H9 (cell line): ENCODE data around the gene RSAD2. TPM values are rescaled to one million over a fixed set of nuclear protein-coding genes. Genes with fewer than 3 reads are reported as not detected.

ENCODE experiments used
- DNase-seq: peaks from one replicate; pipeline ENCODE4 v3.0.0-alpha.2; 2017
- H2AFZ ChIP-seq: one replicate; pipeline ENCODE4 v1.6.1; 2013; ENCODE audit warnings: mild to moderate bottlenecking, low read length, control low read depth, moderate library complexity
- H2AK5ac ChIP-seq: 2 replicates; pipeline ENCODE4 v1.6.1; 2013; ENCODE audit warnings: low read length, control low read depth, mixed read lengths; ENCODE audit not compliant: insufficient read length
- H2BK120ac ChIP-seq: one replicate; pipeline ENCODE4 v1.6.1; 2013; ENCODE audit warnings: low read depth, mild to moderate bottlenecking, low read length, control low read depth, inconsistent platforms; ENCODE audit not compliant: poor library complexity, severe bottlenecking
- H2BK12ac ChIP-seq: 2 replicates; pipeline ENCODE4 v1.6.1; 2013; ENCODE audit warnings: low read length, control low read depth, mixed read lengths, low read depth; ENCODE audit not compliant: insufficient read length
- H2BK15ac ChIP-seq: 2 replicates; pipeline ENCODE4 v1.6.1; 2013; ENCODE audit warnings: low read depth, low read length, control low read depth
- H2BK20ac ChIP-seq: one replicate; pipeline ENCODE4 v1.6.1; 2013; ENCODE audit warnings: low read depth, mild to moderate bottlenecking, low read length, control low read depth, inconsistent platforms; ENCODE audit not compliant: poor library complexity, severe bottlenecking
- H2BK5ac ChIP-seq: 2 replicates; pipeline ENCODE4 v1.6.1; 2013; ENCODE audit warnings: low read length, control low read depth, mixed read lengths; ENCODE audit not compliant: insufficient read length
- H3K14ac ChIP-seq: 2 replicates; pipeline ENCODE4 v1.6.1; 2013; ENCODE audit warnings: low read length, control low read depth; ENCODE audit not compliant: insufficient read depth
- H3K18ac ChIP-seq: 2 replicates; pipeline ENCODE4 v1.6.1; 2013; ENCODE audit warnings: low read depth, mild to moderate bottlenecking, mixed read lengths, low read length, control low read depth; ENCODE audit not compliant: insufficient read length
- H3K23ac ChIP-seq: 2 replicates; pipeline ENCODE4 v1.6.1; 2013; ENCODE audit warnings: low read length, control low read depth, mixed read lengths, low read depth; ENCODE audit not compliant: insufficient read length
- H3K23me2 ChIP-seq: 2 replicates; pipeline ENCODE4 v1.6.1; 2013; ENCODE audit warnings: low read depth, mild to moderate bottlenecking, mixed read lengths, low read length, control low read depth; ENCODE audit not compliant: insufficient read length, poor library complexity, severe bottlenecking
- H3K27ac ChIP-seq: 2 replicates; pipeline ENCODE4 v1.5.1; 2013; ENCODE audit warnings: low read length, control low read depth, mixed read lengths, low read depth; ENCODE audit not compliant: insufficient read length
- H3K27me3 ChIP-seq: 2 replicates; pipeline ENCODE4 v1.6.1; 2013; ENCODE audit warnings: low read length, control low read depth, inconsistent platforms; ENCODE audit not compliant: insufficient read depth
- H3K4ac ChIP-seq: 2 replicates; pipeline ENCODE4 v1.6.1; 2013; ENCODE audit warnings: low read depth, mild to moderate bottlenecking, control low read depth, inconsistent platforms, low read length, moderate library complexity
- H3K4me1 ChIP-seq: 2 replicates; pipeline ENCODE4 v1.6.1; 2013; ENCODE audit warnings: low read length, control low read depth, inconsistent platforms; ENCODE audit not compliant: insufficient read depth
- H3K4me2 ChIP-seq: 2 replicates; pipeline ENCODE4 v1.6.1; 2013; ENCODE audit warnings: low read length, control low read depth, mixed read lengths; ENCODE audit not compliant: insufficient read length, insufficient read depth
- H3K56ac ChIP-seq: 2 replicates; pipeline ENCODE4 v1.6.1; 2013; ENCODE audit warnings: low read depth, mild to moderate bottlenecking, mixed read lengths, low read length, control low read depth; ENCODE audit not compliant: insufficient read length
- H3K79me1 ChIP-seq: 2 replicates; pipeline ENCODE4 v1.6.1; 2013; ENCODE audit warnings: low read depth, mild to moderate bottlenecking, moderate library complexity, low read length, control low read depth, inconsistent platforms; ENCODE audit not compliant: insufficient read depth, poor library complexity, severe bottlenecking
- H3K79me2 ChIP-seq: 2 replicates; pipeline ENCODE4 v1.6.1; 2013; ENCODE audit warnings: low read length, control low read depth, inconsistent platforms; ENCODE audit not compliant: insufficient read depth
- H3K9ac ChIP-seq: 2 replicates; pipeline ENCODE4 v1.6.1; 2013; ENCODE audit warnings: low read length, control low read depth, mixed read lengths; ENCODE audit not compliant: insufficient read length; ENCODE audit errors: extremely low read depth
- H3K9me3 ChIP-seq: one replicate; pipeline ENCODE4 v1.6.1; 2013; ENCODE audit warnings: low read depth, low read length, inconsistent platforms; ENCODE audit not compliant: control insufficient read depth
- H3T11ph ChIP-seq: one replicate; pipeline ENCODE4 v1.6.1; 2013; ENCODE audit warnings: mild to moderate bottlenecking, low read length, control low read depth, inconsistent platforms
- H4K20me1 ChIP-seq: one replicate; pipeline ENCODE4 v1.6.1; 2013; ENCODE audit not compliant: control insufficient read depth, insufficient read length, insufficient read depth
- H4K5ac ChIP-seq: 2 replicates; pipeline ENCODE4 v1.6.1; 2013; ENCODE audit warnings: low read depth, mild to moderate bottlenecking, mixed read lengths, low read length, control low read depth; ENCODE audit not compliant: insufficient read length
- H4K8ac ChIP-seq: replicated peaks from 2 replicates; pipeline ENCODE4 v1.6.1; 2013; ENCODE audit warnings: low read length, control low read depth, mixed read lengths, low read depth; ENCODE audit not compliant: insufficient read length
- H4K91ac ChIP-seq: 2 replicates; pipeline ENCODE4 v1.6.1; 2013; ENCODE audit warnings: low read depth, mild to moderate bottlenecking, moderate library complexity, mixed read lengths, low read length, control low read depth; ENCODE audit not compliant: insufficient read length
- H3K27ac Mint-ChIP-seq, 3 experiments: 2 replicates in 2 of 3; 3 replicates in 1 of 3; pipeline ENCODE4 v1.8.0; 2020 to 2021; ENCODE audit warnings: mixed read lengths in 3 of 3, mild to moderate bottlenecking in 1 of 3, moderate library complexity in 1 of 3
- H3K27me3 Mint-ChIP-seq: 2 replicates; pipeline ENCODE4 v1.8.0; 2021; ENCODE audit warnings: low read depth, mild to moderate bottlenecking, moderate library complexity, mixed read lengths
- H3K36me3 Mint-ChIP-seq, 3 experiments: 2 replicates in 2 of 3; 3 replicates in 1 of 3; pipeline ENCODE4 v1.8.0; 2020 to 2021; ENCODE audit warnings: low read depth in 3 of 3, mixed read lengths in 3 of 3; ENCODE audit not compliant: insufficient read depth in 1 of 3
- H3K4me1 Mint-ChIP-seq, 2 experiments: 2 replicates each; pipeline ENCODE4 v1.8.0; 2020; ENCODE audit warnings: mixed read lengths in 2 of 2
- H3K4me3 Mint-ChIP-seq, 2 experiments: 2 replicates in 1 of 2; 3 replicates in 1 of 2; pipeline ENCODE4 v1.8.0; 2020 to 2021; ENCODE audit warnings: mild to moderate bottlenecking in 2 of 2, mixed read lengths in 2 of 2, moderate library complexity in 1 of 2
- H3K9me3 Mint-ChIP-seq, 2 experiments: 2 replicates in 1 of 2; 3 replicates in 1 of 2; pipeline ENCODE4 v1.8.0; 2020; ENCODE audit warnings: mild to moderate bottlenecking in 2 of 2, mixed read lengths in 2 of 2, moderate library complexity in 1 of 2
- CTCF ChIP-seq: fragments of 200-600 bp; sonication (generic); conservative IDR thresholded peaks from 3 replicates; pipeline ENCODE4 v1.8.0; 2021; ENCODE audit warnings: antibody characterized with exemption, mild to moderate bottlenecking
- WGBS: extraction: QIAGEN DNeasy Blood & Tissue Kit; methylation state at CpG from one replicate; pipeline ENCODE4 v1.1.7; 2013; ENCODE audit warnings: missing lambda C conversion rate, low lambda C conversion rate, mixed read lengths; ENCODE audit not compliant: insufficient read length; ENCODE audit errors: extremely low coverage; 5-methylcytosine and 5-hydroxymethylcytosine counted together
- total RNA-seq: library from RNA; stranded (reverse); gene quantifications from 2 replicates; pipeline ENCODE4 v1.2.1, GENCODE V29; 2021

The RSAD2 gene
- total RNA-seq, 1 experiment from 2014 or later, result not detected

GRCh38 chr2:6832596-6833299, 44.8 kb upstream of the RSAD2 start:
- Histone ChIP-seq H4K20me1 (no peaks in the 10 kb centered on the region), H2AFZ (no peak overlapping the region), H2BK5ac (no peak overlapping the region), H3K23me2 (no peaks in the 10 kb centered on the region), H3K27me3 (no peaks in the 10 kb centered on the region), H3K4ac (no peak overlapping the region), H4K8ac (no peak overlapping the region), H3K79me1 (no peaks in the 10 kb centered on the region), H3K14ac (no peak overlapping the region), H2BK12ac (no peak overlapping the region), H4K91ac (no peak overlapping the region), H3K27ac (no peak overlapping the region), H4K5ac (no peak overlapping the region), H2BK15ac (no peak overlapping the region), H3K56ac (no peak overlapping the region), H3T11ph (no peak overlapping the region), H3K23ac (no peak overlapping the region), H3K18ac (no peak overlapping the region), H2AK5ac (no peak overlapping the region), H2BK20ac (no peak overlapping the region), H3K9ac (no peak overlapping the region), H3K79me2 (no peaks in the 10 kb centered on the region), H2BK120ac (no peak overlapping the region), H3K9me3 (no peaks in the 10 kb centered on the region), H3K4me1 (no peaks in the 10 kb centered on the region), H3K4me2 (no peak overlapping the region)
- Mint-ChIP-seq H3K4me1 (peaks cover 4 to 6% of the 10 kb centered on the region in 2 experiments), H3K36me3 (peaks cover 9 to 28% (median 11%) of the 10 kb centered on the region in 3 experiments), H3K27me3 (no peaks in the 10 kb centered on the region; the same call in 1 of the 2 replicates), H3K4me3 (no peak overlapping the region), H3K9me3 (peaks cover 40 to 46% of the 10 kb centered on the region in 2 experiments), H3K27ac (no peak overlapping the region)
- WGBS, result no CpG with 5 or more reads among the region's 2 CpGs
- TF ChIP-seq CTCF, result no peak
- no peak for DNase-seq
